HG03064 (cell line): ENCODE data around the gene FOXQ1.

Experiments
- ATAC-seq: cut with Tn5 transposase; IDR thresholded peaks from one replicate; pipeline ENCODE4 v1.9.1; 2021; ENCODE audit warnings: low read depth; ENCODE audit not compliant: unreplicated experiment

FOXQ1 gene

DNA sequence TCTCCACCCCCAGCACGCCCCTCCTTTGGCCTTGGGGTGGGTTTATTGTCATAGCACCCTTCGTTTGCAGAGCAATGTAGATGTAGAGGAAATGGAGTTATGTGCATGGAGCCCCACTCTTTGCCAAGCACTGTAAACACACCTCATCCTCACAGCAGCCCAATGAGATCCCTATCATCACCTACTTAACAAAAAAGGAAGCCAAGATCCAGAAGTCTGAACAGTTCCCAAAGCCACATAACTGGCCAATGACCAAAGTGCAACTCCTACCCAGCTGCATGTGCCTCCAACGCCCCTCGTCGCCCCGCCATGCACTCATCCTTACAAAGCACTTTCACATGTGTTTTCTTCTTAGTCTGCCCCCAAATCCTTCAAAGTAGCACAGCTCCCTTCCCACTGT is 21.8 kb upstream of the FOXQ1 start:
- no peak for ATAC-seq

DNA sequence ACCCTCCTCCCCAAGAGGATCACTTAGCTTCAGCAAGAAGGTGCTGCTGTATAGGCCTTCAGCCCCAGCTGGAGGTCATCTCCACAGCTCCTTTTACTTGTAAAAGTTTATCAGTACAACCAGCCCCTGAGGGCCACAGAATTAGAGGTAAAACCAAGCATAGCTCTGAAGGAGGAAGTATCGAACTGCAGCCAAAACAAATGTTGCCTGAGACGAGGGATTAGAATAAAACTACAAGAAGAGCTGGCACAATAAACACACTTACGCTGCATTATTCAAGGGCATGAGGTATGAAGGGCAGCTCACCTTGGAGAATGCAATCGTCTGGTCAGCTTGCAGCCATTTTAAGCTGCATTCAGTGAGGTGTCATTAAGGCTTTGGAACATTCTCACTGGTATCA is 21.1 kb upstream of the FOXQ1 start:
- ATAC-seq = no peak

DNA sequence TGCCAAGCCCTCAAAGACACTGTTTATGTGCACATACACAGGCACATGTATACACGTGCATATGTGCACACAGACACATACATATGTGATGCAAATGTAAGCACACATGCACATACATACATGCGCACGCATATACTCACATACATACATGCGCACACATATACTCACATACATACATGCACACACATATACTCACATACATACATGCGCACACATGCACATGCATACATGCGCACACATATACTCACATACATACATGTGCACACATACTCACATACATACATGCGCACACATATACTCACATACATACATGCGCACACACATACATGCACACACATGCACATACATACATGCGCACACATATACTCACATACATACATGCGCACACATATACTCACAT is 20.5 kb upstream of the FOXQ1 start:
- no peak for ATAC-seq

DNA sequence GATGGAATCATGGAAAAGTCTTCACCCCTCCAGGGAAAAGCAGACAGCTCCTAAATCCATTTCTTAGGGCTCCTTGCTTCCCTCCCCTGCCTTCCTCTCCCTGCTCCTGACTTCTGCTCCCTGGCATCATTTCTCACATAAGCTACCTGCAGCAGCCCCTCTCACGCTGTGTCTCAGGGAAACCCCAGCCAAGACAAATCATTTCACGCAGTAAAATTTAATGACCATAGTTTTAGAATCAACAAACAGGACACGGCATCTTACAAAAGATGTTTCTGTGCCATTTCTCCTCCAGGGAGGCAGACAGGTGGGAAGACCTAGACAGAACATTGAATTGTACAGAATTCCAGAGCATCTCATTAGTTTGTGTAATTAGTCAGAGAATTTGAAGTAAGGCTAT is 16.5 kb upstream of the FOXQ1 start:
- no peak for ATAC-seq

DNA sequence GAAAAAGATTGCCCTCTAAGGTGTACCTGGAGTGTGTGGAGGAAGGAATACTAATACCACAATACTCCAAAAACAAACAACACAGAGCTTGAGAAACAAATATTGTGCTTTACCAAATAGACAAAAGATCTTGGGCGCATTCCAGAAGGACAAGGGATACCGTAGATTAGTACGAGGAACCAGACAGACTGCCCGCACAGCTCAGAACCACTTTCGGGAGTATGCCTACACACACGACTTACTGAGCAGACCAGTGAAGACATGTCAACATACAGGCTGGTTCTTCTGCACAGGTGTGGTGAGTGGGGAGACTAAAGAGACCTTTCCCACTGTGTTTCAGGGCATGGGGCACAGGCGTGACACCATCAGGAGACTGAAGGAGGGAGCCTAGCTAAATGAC is 15.8 kb upstream of the FOXQ1 start:
- no peak for ATAC-seq

DNA sequence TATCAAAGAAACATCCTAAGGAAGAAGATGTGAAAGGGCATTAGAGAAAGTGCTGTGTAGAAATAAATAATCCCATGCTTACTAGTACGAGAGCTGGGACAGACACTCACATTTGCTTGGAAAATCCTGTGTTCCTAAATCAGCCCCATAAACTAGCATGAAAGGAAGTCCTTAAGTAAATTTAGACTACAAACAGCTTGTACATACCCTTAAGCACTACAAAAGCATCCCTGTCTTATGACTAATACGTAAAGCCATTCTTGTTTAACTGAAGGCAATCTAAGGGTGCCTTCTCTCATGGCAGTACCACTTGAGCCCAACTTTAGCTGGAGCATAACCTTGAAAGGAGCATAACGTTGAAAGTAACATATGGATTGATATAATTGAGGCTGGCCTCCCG is 15.4 kb upstream of the FOXQ1 start:
- no peak for ATAC-seq

DNA sequence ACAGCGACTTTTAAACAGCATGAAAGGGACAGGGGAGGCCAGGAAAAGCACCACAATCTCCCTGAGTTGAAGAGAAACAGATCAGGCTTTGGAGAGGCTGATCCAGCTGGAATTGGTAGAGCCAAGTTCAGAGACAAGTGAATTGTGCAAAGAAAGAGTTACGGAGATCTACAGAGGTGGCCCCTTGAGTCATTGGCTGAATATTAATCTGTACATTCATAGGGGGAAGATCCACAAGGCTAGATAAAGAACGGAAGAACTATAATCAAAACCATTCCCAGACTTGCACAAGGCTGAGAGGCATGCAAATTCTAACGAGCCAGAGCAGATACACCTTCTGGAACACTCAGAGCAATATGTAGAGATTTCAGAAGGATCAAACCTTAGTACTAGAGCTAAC is 14.2 kb upstream of the FOXQ1 start:
- ATAC-seq = no peak

DNA sequence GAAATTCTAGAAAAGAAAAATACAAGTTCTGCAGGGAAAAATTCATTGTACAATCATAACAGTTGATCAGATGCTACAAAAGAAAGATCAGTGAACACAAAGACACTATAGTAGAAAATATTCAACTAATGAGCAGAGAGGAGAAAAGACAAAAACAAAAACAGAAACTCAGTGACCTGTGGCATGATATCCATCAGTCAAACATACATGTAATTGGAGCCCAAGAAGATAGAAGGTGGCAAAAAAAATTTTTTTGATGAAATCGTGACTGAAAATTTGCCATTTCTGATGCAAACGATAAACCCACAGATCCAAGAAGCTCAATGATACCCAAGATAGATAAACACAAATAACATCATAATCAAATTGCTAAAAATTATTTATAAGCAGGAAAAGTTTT is 13.1 kb upstream of the FOXQ1 start:
- ATAC-seq = no peak

DNA sequence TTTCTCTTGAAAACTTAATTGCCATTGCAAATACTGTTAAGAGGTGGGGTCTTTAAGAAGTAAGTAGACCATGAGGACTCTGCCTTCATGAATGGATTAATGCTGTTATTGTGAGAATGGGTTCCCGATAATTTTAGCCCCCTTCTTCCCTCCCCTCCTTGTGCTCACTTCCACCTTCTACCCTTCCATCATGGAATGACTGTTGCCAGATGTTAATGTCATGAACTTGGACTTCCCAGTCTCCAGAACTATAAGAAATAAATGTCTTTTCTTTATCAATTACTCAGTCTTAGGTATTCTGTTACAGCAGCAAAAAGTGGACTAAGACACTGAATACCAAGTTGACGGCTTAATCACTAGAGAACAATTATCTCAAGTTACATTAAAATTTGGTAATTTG is 5.8 kb upstream of the FOXQ1 start:
- no peak for ATAC-seq

DNA sequence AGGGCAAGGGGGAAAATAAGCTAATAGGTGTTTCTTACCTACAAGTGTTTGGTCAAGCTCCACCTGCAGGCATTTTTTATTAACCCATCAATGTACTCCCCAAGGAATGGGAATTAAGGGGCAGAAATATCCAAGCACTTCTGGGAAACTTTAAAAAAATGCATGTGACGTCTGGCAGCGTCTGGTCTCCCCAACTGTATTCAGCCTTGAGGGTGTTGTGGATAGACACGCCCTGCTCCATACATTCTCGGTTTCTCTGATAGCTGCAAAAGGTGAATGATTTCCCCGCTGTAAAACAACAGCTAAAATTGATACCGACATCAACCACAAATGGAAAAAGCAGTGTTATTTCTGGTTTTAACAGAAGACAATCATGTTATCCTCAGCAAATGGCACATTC is 2.5 kb upstream of the FOXQ1 start:
- no peak for ATAC-seq

DNA sequence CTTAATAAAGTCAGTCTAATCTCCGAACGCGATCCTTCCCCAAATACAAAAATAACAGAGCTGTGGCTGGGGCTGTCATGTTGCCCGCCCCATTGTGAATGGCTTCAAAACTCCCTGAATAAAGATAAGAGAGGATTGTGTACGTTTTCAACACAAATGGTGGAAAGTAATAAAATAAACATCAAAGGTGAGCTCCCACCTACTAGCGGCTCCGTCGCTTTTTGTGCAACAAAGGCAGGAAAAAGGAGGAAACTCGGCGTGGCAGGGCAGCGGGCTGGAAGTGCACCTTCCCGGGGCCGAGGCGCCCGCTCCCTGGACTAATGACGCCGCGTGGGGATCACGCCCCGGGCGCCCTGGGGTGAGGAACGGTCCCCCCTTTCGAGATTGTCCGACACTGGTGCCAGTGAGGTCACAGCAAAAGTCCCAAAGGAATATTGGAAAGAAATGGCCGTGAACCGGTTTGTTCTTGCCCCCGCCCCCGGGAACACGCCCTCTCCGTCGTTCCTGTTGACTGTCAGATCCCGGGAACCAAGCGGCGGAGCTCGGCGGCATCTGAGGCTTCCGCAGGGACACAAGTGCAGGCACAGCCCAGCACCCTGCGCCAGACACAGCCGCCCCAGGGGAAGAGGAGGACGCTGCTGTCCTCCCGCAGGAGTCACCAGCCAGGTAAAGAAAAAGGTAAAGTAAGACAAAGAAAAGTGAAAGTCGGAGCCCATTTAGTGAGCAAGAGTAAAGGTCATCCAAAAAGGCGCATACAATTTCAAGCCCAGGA is 1.1 kb upstream of the FOXQ1 start:
- ATAC-seq = no peak

DNA sequence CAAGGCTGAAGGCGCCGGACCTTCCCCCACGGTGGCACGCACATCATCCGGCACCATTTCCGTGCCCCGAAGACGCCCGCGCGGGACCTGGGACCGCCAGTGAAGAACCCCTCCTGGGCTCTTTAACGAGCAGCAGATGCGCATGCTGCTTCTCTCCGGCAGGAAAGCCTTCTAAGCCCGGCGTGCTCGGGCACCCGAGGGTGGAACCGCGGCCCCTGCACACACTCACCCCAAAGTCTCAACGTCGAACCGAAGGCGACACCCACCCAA is 240 bp downstream of the FOXQ1 start:
- ATAC-seq = no peak

DNA sequence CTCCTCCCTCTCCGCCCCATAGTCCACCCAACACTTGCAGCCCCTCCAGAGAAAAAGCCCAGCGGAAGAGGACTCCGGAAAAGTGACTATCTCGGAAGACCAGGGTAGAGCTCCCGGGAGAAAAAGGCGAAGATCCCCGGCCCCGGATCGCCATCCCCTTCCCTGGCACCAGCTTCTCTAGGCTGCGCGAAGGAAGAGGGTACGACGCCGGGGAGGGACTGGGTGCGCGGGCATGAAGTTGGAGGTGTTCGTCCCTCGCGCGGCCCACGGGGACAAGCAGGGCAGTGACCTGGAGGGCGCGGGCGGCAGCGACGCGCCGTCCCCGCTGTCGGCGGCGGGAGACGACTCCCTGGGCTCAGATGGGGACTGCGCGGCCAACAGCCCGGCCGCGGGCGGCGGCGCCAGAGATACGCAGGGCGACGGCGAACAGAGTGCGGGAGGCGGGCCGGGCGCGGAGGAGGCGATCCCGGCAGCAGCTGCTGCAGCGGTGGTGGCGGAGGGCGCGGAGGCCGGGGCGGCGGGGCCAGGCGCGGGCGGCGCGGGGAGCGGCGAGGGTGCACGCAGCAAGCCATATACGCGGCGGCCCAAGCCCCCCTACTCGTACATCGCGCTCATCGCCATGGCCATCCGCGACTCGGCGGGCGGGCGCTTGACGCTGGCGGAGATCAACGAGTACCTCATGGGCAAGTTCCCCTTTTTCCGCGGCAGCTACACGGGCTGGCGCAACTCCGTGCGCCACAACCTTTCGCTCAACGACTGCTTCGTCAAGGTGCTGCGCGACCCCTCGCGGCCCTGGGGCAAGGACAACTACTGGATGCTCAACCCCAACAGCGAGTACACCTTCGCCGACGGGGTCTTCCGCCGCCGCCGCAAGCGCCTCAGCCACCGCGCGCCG is 822 bp downstream of the FOXQ1 start:
- ATAC-seq = no peak

DNA sequence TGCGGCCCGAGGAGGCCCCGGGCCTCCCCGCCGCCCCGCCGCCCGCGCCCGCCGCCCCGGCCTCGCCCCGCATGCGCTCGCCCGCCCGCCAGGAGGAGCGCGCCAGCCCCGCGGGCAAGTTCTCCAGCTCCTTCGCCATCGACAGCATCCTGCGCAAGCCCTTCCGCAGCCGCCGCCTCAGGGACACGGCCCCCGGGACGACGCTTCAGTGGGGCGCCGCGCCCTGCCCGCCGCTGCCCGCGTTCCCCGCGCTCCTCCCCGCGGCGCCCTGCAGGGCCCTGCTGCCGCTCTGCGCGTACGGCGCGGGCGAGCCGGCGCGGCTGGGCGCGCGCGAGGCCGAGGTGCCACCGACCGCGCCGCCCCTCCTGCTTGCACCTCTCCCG is 1.5 kb downstream of the FOXQ1 start:
- ATAC-seq = no peak

DNA sequence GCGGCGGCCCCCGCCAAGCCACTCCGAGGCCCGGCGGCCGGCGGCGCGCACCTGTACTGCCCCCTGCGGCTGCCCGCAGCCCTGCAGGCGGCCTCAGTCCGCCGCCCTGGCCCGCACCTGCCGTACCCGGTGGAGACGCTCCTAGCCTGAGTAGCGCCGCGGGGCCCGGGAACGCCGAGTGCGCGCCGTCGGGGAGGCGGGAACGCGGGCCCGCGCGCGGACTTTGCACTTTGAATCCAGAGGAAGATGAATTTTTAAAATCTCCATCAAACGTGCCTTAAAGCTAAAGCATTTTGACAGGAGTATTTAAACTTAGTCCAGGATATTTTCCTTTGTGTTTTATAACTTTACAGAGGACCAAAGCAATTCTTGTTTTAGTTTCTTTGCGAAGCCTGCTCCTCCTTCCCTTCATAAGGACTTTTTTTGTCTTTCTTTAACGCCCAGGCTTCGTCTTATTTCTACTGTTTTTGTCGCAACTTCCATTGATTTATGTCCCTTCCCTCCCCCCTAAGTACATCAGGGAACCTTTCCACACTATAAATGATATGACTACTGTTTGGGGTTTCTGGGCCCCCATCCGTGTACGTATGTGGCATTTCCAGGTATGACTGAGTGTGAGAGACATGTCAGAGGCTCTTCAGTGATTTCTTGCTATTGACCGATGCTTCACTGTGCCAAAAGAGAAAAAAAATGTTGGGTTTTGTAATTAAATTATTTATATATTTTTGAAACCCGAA is 2.0 kb downstream of the FOXQ1 start:
- ATAC-seq = no peak

DNA sequence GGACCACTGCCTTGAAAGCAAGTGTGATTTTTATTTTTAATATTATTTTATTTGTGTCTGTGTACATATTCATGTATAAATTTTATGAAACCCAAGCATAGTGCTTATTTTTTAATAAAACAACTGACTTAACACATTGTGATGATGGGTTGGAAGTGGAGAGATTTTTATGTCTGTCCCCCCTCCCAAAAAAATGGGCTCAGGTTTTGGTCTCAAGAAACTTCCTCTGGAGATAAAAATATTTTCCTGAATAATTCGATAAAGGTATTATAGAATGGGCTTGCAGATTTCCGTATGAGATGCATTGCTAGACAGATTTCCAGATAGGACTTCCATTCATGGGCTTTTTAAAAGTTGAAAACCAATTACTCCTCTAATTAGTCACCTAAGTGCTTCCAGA is 2.7 kb downstream of the FOXQ1 start:
- no peak for ATAC-seq

DNA sequence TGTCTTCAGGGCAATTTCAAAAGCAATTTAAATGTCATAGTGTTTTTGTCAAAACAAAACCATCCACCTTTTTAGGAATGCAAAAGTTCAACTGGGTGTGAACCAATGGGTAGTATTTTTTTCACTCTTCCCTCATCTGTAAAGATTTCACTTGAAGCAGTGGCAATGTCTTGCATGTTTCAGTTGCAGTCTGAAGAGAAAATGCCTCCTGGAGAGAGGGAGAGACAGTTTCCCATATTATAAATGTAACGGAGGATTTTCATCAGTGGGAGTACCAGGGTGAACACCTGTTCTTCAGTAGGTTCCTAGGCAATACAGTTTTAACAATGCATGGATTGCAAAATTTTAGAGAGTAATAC is 3.3 kb downstream of the FOXQ1 start:
- no peak for ATAC-seq

DNA sequence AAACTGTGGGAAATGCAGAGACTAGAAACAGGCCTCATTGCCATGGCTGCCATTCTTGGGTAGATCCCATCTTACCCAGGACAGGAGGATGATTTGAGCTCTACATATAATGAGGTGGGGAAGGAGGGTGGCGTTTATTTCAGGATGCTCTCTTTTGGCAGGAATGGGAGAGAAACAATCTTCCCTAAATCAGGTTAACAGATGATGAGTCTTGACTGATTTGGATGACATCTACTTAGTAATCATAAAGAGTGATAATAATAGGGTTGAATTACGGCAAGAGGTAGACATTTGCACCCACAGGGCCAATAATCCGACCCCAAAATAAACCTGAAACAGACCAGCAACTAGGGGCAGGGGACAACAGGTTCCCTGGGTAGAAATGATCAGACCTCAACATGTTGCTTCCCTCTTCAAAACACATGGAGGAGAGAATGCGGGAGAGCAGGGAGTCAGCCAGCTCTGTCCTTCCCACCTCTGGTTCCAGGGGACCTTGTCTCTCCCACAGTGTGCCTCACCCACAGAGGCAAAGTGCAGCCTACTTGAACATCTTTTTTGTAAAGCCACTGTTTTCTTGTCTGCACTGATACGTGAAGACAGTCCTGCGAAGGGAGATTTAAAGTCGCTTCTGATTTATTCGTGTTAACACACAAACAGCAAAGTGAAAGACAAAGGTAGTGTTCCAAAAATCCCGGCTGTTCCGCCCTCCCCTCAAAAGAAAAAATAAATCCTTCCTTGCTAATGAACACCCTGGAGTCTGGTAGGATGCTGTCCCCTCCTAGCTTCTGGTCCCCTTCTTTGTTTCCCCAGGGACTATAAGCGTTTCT is 3.9 kb downstream of the FOXQ1 start:
- ATAC-seq = no peak

DNA sequence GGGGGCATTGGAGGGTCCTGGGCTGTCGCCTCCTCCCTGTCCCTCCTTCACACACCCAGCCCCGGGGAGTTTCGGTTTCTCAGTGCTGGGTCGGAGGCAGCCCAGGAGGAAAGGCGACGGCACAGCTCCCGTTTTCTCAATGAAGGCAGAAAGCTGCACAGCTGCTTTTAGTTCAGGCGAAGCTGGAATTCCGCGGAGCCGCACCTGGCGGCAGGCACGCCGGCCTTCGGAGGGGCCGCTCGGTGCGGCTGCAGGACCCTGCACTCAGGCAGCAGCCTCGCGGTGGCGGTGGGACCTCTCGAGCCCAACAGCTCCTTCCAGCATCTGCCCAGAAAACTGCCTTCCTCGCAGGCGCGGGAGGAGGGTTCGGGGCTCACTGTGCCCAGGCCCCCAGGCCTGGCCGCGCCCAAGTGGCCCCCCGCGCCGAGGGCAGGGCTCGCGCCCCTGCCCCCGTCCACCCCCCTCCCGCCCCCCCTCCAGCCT is 4.6 kb downstream of the FOXQ1 start:
- ATAC-seq = no peak

DNA sequence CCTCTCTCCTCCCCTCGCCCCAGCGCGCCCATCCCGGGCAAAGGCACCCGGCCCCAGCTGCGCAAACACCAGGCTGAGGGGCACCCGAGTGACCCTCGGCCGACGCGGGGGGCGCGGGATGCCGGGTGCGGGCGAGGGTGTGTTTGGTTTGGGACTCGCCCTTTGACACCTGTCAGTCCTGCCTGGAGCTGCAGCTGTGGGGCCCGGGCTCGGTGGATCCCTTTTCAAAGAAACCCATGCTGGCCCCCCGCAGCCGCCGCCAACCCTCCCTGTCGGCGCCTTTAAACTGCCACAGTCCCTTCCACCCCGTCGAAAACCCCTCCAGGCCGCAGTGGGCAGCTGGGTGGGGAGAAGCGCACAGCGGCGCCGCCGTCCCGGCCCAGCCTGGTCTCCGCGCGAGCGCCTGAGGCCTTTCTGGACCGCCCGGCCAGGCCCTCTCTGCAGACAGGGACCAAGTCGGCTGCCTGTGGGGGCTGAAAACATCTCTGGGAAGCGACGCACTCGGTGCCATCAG is 5.5 kb downstream of the FOXQ1 start:
- ATAC-seq = no peak

DNA sequence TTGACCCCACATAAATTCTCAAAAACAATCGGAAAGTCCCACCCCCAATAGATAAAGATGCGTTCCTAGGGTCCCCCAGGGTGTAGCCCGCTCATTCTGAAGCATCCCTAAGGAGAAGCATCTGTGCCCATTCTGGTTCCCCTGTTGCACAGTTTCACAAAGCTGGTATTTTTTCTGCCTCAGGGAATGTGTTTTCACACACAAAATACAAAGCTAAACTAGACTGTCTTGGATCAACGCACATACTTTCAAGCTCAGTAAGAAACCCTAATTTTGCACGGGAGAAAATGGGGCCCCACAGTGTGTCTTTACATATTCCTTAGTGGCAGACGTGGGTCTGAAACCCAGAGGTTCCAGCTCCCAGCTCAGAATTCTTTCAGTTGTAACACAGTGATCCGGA is 6.1 kb downstream of the FOXQ1 start:
- ATAC-seq = no peak
